Loucy (cell line): ENCODE data around the gene SNX21.

ENCODE experiments used
- CTCF ChIP-seq: fragments of 200-600 bp; sonication (generic); conservative IDR thresholded peaks from 2 replicates; pipeline ENCODE4 v1.5.1; 2014; ENCODE audit warnings: mild to moderate bottlenecking, antibody characterized with exemption, low read length
- EZH2phosphoT487 ChIP-seq: fragments of 200-600 bp; IDR thresholded peaks from 2 replicates; pipeline ENCODE4 v1.6.1; 2018; ENCODE audit warnings: antibody characterized with exemption, mild to moderate bottlenecking, moderate library complexity, borderline replicate concordance

- TF ChIP-seq CTCF (no peak), EZH2phosphoT487 (no peak)
Observed at GRCh38 chr20:45816951-45817350, 16.6 kb upstream of the SNX21 start.
